ELR (cell line): ENCODE data around the gene TMEM130.

ENCODE experiments used
- DNase-seq: peaks from one replicate; pipeline ENCODE4 v3.0.0-alpha.2; 2015; ENCODE audit warnings: low read depth

The TMEM130 gene

GRCh38 chr7:98841179-98841997, 28.4 kb downstream of the TMEM130 start:
- peak; percentile 50 for DNase-seq

GRCh38 chr7:98840722-98841121, 29.1 kb downstream of the TMEM130 start:
- DNase-seq: no peak

GRCh38 chr7:98840096-98840495, 29.7 kb downstream of the TMEM130 start:
- no peak for DNase-seq

- no peak for DNase-seq
These were observed 32.2 kb downstream of the TMEM130 start for GRCh38 chr7:98837630-98837972.

GRCh38 chr7:98836811-98837629, 32.8 kb downstream of the TMEM130 start:
- peak; percentile 43 for DNase-seq

- DNase-seq: no peak
These were observed 34.9 kb downstream of the TMEM130 start for GRCh38 chr7:98834949-98835348.

- DNase-seq: no peak
These were observed 36.8 kb downstream of the TMEM130 start for GRCh38 chr7:98833022-98833421.

GRCh38 chr7:98831641-98832221, 38.1 kb downstream of the TMEM130 start:
- peak; percentile 46 for DNase-seq

- DNase-seq: no peak
These were observed 38.8 kb downstream of the TMEM130 start for GRCh38 chr7:98830972-98831548.

- no peak for DNase-seq
These were observed 41.4 kb downstream of the TMEM130 start for GRCh38 chr7:98828368-98828767.

GRCh38 chr7:98827258-98827657, 42.6 kb downstream of the TMEM130 start:
- no peak for DNase-seq

- DNase-seq: no peak
These were observed 43.0 kb downstream of the TMEM130 start for GRCh38 chr7:98826811-98827231.

GRCh38 chr7:98826387-98826786, 43.4 kb downstream of the TMEM130 start:
- DNase-seq: no peak

GRCh38 chr7:98823226-98823625, 46.6 kb downstream of the TMEM130 start:
- DNase-seq: no peak

GRCh38 chr7:98821348-98821747, 48.5 kb downstream of the TMEM130 start:
- no peak for DNase-seq

GRCh38 chr7:98816967-98817710, 52.7 kb downstream of the TMEM130 start:
- DNase-seq: no peak

- DNase-seq: no peak
These were observed 53.6 kb downstream of the TMEM130 start for GRCh38 chr7:98816241-98816640.

- DNase-seq: no peak
These were observed 54.5 kb downstream of the TMEM130 start for GRCh38 chr7:98815313-98815712.

GRCh38 chr7:98811299-98811698, 58.5 kb downstream of the TMEM130 start:
- DNase-seq: no peak

GRCh38 chr7:98810153-98810802, 59.5 kb downstream of the TMEM130 start:
- no peak for DNase-seq

- no peak for DNase-seq
These were observed 60.9 kb downstream of the TMEM130 start for GRCh38 chr7:98808751-98809460.
